B cell (primary cell): ENCODE data around the gene TJAP1. TPM values are rescaled to one million over a fixed set of nuclear protein-coding genes. Genes with fewer than 3 reads are reported as not detected.

Experiments
- ATAC-seq: fragments of 200-7000 bp; cut with Tn5 transposase; one replicate; pipeline ENCODE4 v1.10.0; 2021; ENCODE audit warnings: low read depth, mild to moderate bottlenecking, moderate number of reproducible peaks, moderate library complexity
- CTCF ChIA-PET: fragments of 350-600 bp; sonication (Branson Sonifier 250); formaldehyde crosslinking; loops from one replicate; lab custom pipeline; 2021; ENCODE audit warnings: antibody characterized with exemption, inconsistent platforms; lab: Charles Lee
- POLR2A ChIA-PET: fragments of 350-600 bp; sonication (Branson Sonifier 250); formaldehyde crosslinking; loops from one replicate; lab custom pipeline; 2021; ENCODE audit warnings: antibody characterized with exemption; lab: Charles Lee
- DNase-seq: peaks from one replicate; pipeline ENCODE4 v3.0.0; 2013
- H2AFZ ChIP-seq: 2 replicates; pipeline ENCODE4 v1.6.1; 2012; ENCODE audit warnings: mild to moderate bottlenecking, low read depth, low read length; ENCODE audit not compliant: insufficient read depth, poor library complexity, severe bottlenecking
- H3K27ac ChIP-seq, 2 donors: 1 replicate in 1 of 2; 2 replicates in 1 of 2; pipeline ENCODE4 v1.5.1; 2012 to 2013; ENCODE audit warnings: low read length in 2 of 2, mild to moderate bottlenecking in 2 of 2, moderate library complexity in 1 of 2
- H3K27me3 ChIP-seq, 4 experiments: fragments of 200-600 bp in 1 of 4; sonication (generic) in 1 of 4; replicated peaks in 1 of 4; 1 replicate in 2 of 4; 2 replicates in 2 of 4; pipeline versions ENCODE4 v1.6.1 to v1.7.0; 2013 to 2016; ENCODE audit warnings: low read length in 3 of 4, mild to moderate bottlenecking in 2 of 4, mixed read lengths in 1 of 4, moderate library complexity in 1 of 4; ENCODE audit not compliant: insufficient read depth in 4 of 4, control insufficient read depth in 3 of 4; ENCODE audit errors: control extremely low read depth in 1 of 4
- H3K36me3 ChIP-seq, 2 experiments: replicated peaks in 1 of 2; 1 replicate in 1 of 2; 2 replicates in 1 of 2; pipeline versions ENCODE4 v1.6.1 to v1.7.1; 2013; ENCODE audit warnings: low read length in 1 of 2; ENCODE audit not compliant: insufficient read depth in 2 of 2, control insufficient read depth in 1 of 2; ENCODE audit errors: control extremely low read depth in 1 of 2, extremely low read depth in 1 of 2
- H3K4me1 ChIP-seq, 2 donors: fragments of 200-600 bp in 1 of 2; sonication (generic) in 1 of 2; 1 replicate in 1 of 2; 2 replicates in 1 of 2; pipeline versions ENCODE4 v1.5.1 to v1.6.1; 2013 to 2017; ENCODE audit warnings: low read length in 2 of 2; ENCODE audit not compliant: control insufficient read depth in 2 of 2, insufficient read depth in 2 of 2
- H3K4me2 ChIP-seq: replicated peaks from 2 replicates; pipeline ENCODE3; 2012; ENCODE audit warnings: mild to moderate bottlenecking, low read depth, low read length; ENCODE audit not compliant: poor library complexity, severe bottlenecking
- H3K4me3 ChIP-seq, 5 experiments: fragments of 200-600 bp in 1 of 5; sonication (generic) in 1 of 5; 1 replicate in 3 of 5; 2 replicates in 2 of 5; pipeline versions ENCODE4 v1.5.1 to v1.7.0; 2011 to 2016; ENCODE audit warnings: low read length in 4 of 5, mild to moderate bottlenecking in 4 of 5, low read depth in 2 of 5, control low read depth in 1 of 5, moderate library complexity in 1 of 5; ENCODE audit not compliant: insufficient read depth in 1 of 5; ENCODE audit errors: control extremely low read depth in 1 of 5, extremely low read depth in 1 of 5
- H3K79me2 ChIP-seq: fragments of 200-600 bp; sonication (generic); one replicate; pipeline ENCODE4 v1.6.0; 2016; ENCODE audit warnings: low read length; ENCODE audit not compliant: control insufficient read depth, insufficient read depth
- H3K9ac ChIP-seq: fragments of 200-600 bp; sonication (generic); 2 replicates; pipeline ENCODE4 v1.6.1; 2017; ENCODE audit warnings: mild to moderate bottlenecking, low read length, moderate library complexity
- H3K9me3 ChIP-seq, 3 donors: one replicate each; pipeline versions ENCODE4 v1.6.1 to v1.7.1; 2013; ENCODE audit warnings: low read length in 2 of 3; ENCODE audit not compliant: control insufficient read depth in 2 of 3, insufficient read depth in 1 of 3; ENCODE audit errors: control extremely low read depth in 1 of 3
- H4K20me1 ChIP-seq: 2 replicates; pipeline ENCODE4 v1.6.0; 2012; ENCODE audit warnings: mild to moderate bottlenecking, low read length; ENCODE audit not compliant: insufficient read depth, control insufficient read depth, poor library complexity, severe bottlenecking
- H3K27ac Mint-ChIP-seq: one replicate; pipeline ENCODE4 v1.8.0; 2021; ENCODE audit warnings: mixed read lengths
- H3K27me3 Mint-ChIP-seq: one replicate; pipeline ENCODE4 v1.8.0; 2021; ENCODE audit warnings: mixed read lengths
- H3K4me1 Mint-ChIP-seq: one replicate; pipeline ENCODE4 v1.8.0; 2021; ENCODE audit warnings: mixed read lengths
- H3K4me3 Mint-ChIP-seq: one replicate; pipeline ENCODE4 v1.8.0; 2021; ENCODE audit warnings: mixed read lengths
- H3K9me3 Mint-ChIP-seq: one replicate; pipeline ENCODE4 v1.8.0; 2022; ENCODE audit warnings: mixed read lengths; ENCODE audit not compliant: insufficient read depth
- EZH2 ChIP-seq: IDR thresholded peaks from 2 replicates; pipeline ENCODE4 v1.6.1; 2012; ENCODE audit warnings: borderline replicate concordance, low read depth, mild to moderate bottlenecking, moderate library complexity, low read length; ENCODE audit not compliant: insufficient read depth, poor library complexity, severe bottlenecking
- WGBS: methylation state at CpG from one replicate; pipeline ENCODE4 v1.1.5; 2013; ENCODE audit warnings: missing lambda C conversion rate; ENCODE audit not compliant: insufficient coverage; 5-methylcytosine and 5-hydroxymethylcytosine counted together
- intact Hi-C: fragments of 100-400 bp; cut with micrococcal nuclease; formaldehyde crosslinking; loops from one replicate; pipeline ENCODE4 v1.10.0; 2022
- polyA minus RNA-seq: library from RNA; depleted of rRNA, polyadenylated mRNA; stranded (reverse); fragments of >200 nt; gene quantifications from 2 replicates; pipeline ENCODE4 v1.2.3, GENCODE V29; 2012
- polyA plus RNA-seq: library from polyadenylated mRNA; depleted of rRNA; stranded (reverse); fragments of >200 nt; gene quantifications from 2 replicates; pipeline ENCODE4 v1.2.3, GENCODE V29; 2012
- total RNA-seq, 2 donors: library from RNA; stranded (reverse); fragments of 120-200 nt in 1 of 2; gene quantifications; 1 replicate in 1 of 2; 2 replicates in 1 of 2; pipeline versions ENCODE4 v1.2.3 to v1.2.4, GENCODE V29; 2013 to 2022
- TF ChIP-seq, protein P1 (sequence below): fragments of 200-600 bp; IDR thresholded peaks from one replicate; pipeline ENCODE4 v1.8.0; 2022; ENCODE audit warnings: antibody characterized with exemption, mild to moderate bottlenecking

The TJAP1 gene, protein sequence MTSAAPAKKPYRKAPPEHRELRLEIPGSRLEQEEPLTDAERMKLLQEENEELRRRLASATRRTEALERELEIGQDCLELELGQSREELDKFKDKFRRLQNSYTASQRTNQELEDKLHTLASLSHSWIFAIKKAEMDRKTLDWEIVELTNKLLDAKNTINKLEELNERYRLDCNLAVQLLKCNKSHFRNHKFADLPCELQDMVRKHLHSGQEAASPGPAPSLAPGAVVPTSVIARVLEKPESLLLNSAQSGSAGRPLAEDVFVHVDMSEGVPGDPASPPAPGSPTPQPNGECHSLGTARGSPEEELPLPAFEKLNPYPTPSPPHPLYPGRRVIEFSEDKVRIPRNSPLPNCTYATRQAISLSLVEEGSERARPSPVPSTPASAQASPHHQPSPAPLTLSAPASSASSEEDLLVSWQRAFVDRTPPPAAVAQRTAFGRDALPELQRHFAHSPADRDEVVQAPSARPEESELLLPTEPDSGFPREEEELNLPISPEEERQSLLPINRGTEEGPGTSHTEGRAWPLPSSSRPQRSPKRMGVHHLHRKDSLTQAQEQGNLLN
- total RNA-seq: 57.1 and 59.1 TPM in 2 replicates
- 24.6 TPM for total RNA-seq (2013)
- 70.7 and 79.3 TPM in 2 replicates for polyA plus RNA-seq
- 17.6 and 26.1 TPM in 2 replicates for polyA minus RNA-seq

DNA sequence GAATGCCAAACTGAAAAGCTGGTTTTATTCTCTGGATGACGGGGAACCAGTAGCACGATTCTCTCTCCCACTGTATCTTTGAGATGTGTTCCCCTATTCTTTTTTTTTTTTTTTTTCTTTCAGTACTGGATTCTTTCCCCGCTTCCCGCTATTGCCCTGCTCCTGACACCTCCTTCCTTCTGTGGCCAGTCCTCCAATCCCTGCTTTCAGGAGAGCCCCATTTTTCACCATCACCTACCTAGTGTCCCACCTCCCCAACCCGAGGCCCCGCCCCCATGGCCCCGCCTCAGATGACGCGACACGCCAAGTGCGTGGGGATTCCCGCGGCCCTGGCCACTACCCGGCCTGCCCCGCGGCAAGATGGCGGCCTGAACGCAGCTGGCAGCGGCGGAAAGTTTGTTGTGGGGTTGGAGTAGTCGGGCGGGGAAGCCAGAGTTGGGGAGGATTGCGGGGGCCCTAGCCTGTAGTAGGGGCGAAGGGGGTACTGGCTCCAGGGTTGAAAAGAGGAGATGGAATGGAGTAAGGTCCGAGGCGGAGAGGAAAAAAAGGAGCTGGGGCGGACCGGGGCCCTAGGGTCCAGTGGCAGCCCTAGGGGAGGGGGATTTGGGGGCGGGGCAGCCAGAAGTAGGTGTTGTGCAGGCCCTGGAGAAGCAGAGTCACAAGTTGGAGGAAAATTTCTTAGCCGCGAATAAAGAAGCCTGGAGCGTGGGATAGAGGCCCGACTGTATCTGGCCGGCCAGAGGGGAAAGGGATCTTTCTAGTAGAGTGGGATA is at the start of gene TJAP1:
Gene TJAP1, plus strand, starts transcription at position 336 of the 773 bp plus-strand sequence. CDS start 21,432 bp downstream, outside the sequence.
- H3K27me3 ChIP-seq: no peaks in the 10 kb centered on the region
- H3K79me2 ChIP-seq: peaks cover 68% of the 10 kb centered on the region
- ChIA-PET CTCF (interaction anchor here (0.5 to 1.6 kb wide), 6 partner anchors 22 to 1968 kb away, joined by 3 to 7 read pairs (median 4); partner anchors contain the start of gene DLK2), POLR2A (interaction anchor here (0.6 to 1.7 kb wide), 10 partner anchors 19 to 253 kb away, joined by 3 to 8 read pairs (median 5); partner anchors contain the start of gene LRRC73)
- peak within 1 kb of the TSS; percentile 98 for H3K27ac Mint-ChIP-seq
- peak within 1 kb of the TSS; percentile 80 for H3K4me2 ChIP-seq
- H2AFZ ChIP-seq: peak within 1 kb of the TSS; percentile 87
- H3K4me1 Mint-ChIP-seq: peaks cover 41% of the 10 kb centered on the region
- DNase-seq (peak; percentile 94), ATAC-seq (peak; percentile 100)
- peak within 1 kb of the TSS; percentile 51 to 81 (median 71) for H3K4me3 ChIP-seq
- H3K27me3 Mint-ChIP-seq: no peaks in the 10 kb centered on the region
- H3K9ac ChIP-seq: peak within 1 kb of the TSS; percentile 95
- H3K36me3 ChIP-seq: no peaks in the 10 kb centered on the region
- H4K20me1 ChIP-seq: peaks cover 6% of the 10 kb centered on the region
- no peaks in the 10 kb centered on the region for H3K9me3 Mint-ChIP-seq
- 0% methylated on average over 29 of the region's 34 CpGs for WGBS
- TF ChIP-seq, protein P1, sequence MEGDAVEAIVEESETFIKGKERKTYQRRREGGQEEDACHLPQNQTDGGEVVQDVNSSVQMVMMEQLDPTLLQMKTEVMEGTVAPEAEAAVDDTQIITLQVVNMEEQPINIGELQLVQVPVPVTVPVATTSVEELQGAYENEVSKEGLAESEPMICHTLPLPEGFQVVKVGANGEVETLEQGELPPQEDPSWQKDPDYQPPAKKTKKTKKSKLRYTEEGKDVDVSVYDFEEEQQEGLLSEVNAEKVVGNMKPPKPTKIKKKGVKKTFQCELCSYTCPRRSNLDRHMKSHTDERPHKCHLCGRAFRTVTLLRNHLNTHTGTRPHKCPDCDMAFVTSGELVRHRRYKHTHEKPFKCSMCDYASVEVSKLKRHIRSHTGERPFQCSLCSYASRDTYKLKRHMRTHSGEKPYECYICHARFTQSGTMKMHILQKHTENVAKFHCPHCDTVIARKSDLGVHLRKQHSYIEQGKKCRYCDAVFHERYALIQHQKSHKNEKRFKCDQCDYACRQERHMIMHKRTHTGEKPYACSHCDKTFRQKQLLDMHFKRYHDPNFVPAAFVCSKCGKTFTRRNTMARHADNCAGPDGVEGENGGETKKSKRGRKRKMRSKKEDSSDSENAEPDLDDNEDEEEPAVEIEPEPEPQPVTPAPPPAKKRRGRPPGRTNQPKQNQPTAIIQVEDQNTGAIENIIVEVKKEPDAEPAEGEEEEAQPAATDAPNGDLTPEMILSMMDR: no peak
- no peak for TF ChIP-seq EZH2
- H3K4me3 Mint-ChIP-seq: peak within 1 kb of the TSS; percentile 96
- H3K9me3 ChIP-seq: no peaks in the 10 kb centered on the region
- intact Hi-C loops: loop anchor here (1.0 to 2.0 kb wide), 8 partner anchors 23 to 306 kb away; partner anchors contain the start of genes ABCC10, CUL9, DLK2 and LRRC73
- peak within 1 kb of the TSS; percentile 79 to 97 for H3K27ac ChIP-seq
- H3K4me1 ChIP-seq: peaks cover 14 to 22% of the 10 kb centered on the region in 2 donors
